Tibial artery (tissue), 4 donors: ENCODE measurements around the gene MTFP1.

Experiments used
- DNase-seq, 2 donors: peaks; one replicate each; pipeline ENCODE4 v3.0.0-alpha.2; 2019
- H3K27ac ChIP-seq, 2 donors: fragments of 200-600 bp; sonication (generic) in 1 of 2; 1 replicate in 1 of 2; 2 replicates in 1 of 2; pipeline ENCODE4 v1.5.1; 2018 to 2019; ENCODE audit warnings: mild to moderate bottlenecking in 1 of 2
- H3K27me3 ChIP-seq, 2 donors: fragments of 200-600 bp; sonication (generic) in 1 of 2; one replicate each; pipeline versions ENCODE4 v1.5.1 to v1.6.0; 2016 to 2019
- H3K36me3 ChIP-seq, 3 donors: fragments of 200-600 bp; sonication (generic) in 2 of 3; one replicate each; pipeline ENCODE4 v1.5.1; 2016 to 2019; ENCODE audit warnings: mild to moderate bottlenecking in 2 of 3
- H3K4me1 ChIP-seq, 4 donors: fragments of 200-600 bp; sonication (generic) in 2 of 4; 1 replicate in 3 of 4; 2 replicates in 1 of 4; pipeline ENCODE4 v1.5.1; 2016 to 2019
- H3K4me3 ChIP-seq, 2 donors: fragments of 200-600 bp; sonication (generic) in 1 of 2; 1 replicate in 1 of 2; 2 replicates in 1 of 2; pipeline ENCODE4 v1.5.1; 2018 to 2019; ENCODE audit warnings: mild to moderate bottlenecking in 2 of 2
- H3K9me3 ChIP-seq, 3 donors: fragments of 200-600 bp; sonication (generic) in 1 of 3; one replicate each; pipeline ENCODE4 v1.5.1; 2016 to 2019
- CTCF ChIP-seq, 2 experiments: fragments of 200-600 bp in 1 of 2; fragments of 450-650 bp in 1 of 2; IDR thresholded peaks; one replicate each; pipeline ENCODE4 v1.5.1; 2017 to 2019; ENCODE audit warnings: antibody characterized with exemption in 2 of 2, mild to moderate bottlenecking in 1 of 2, moderate library complexity in 1 of 2
- intact Hi-C: fragments of 100-400 bp; cut with DNase I; formaldehyde crosslinking; loops from one replicate; pipeline ENCODE4 v1.15.0; 2023; ENCODE audit warnings: low total_unique reads

The MTFP1 gene

DNA sequence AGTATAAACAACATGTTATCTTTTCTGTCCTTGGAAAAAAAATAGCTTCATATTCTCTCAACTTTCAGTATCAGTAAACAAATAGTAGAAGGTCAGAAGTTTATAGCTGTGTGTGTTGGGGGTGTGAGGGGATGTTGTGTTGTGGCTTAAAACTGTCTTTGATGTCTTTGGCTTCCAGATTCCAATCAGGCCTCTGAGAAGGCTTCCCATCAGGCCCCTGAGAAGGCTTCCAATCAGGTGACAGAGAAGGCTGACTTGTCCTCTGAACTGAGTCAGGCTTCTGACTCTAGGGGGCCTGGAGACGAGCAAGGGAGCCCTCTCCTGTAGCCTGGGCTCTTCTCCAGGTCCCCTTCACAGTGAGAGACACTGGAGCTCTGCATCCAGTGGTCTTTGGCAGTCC, 9.3 kb downstream of the MTFP1 start:
- Histone ChIP-seq H3K9me3 (no peaks in the 10 kb centered on the region), H3K36me3 (no peaks in the 10 kb centered on the region), H3K4me3 (no peak overlapping the region), H3K4me1 (no peaks in the 10 kb centered on the region), H3K27me3 (peaks cover 0 to 7% of the 10 kb centered on the region in 2 donors), H3K27ac (no peak overlapping the region)
- TF ChIP-seq CTCF (IDR thresholded peaks at IDR 0.05): no peak
- intact Hi-C loops: no loop called here
- no peak for DNase-seq

- intact Hi-C loops: no loop called here
- no peak overlapping the region for H3K4me3 ChIP-seq
- no peaks in the 10 kb centered on the region for H3K4me1 ChIP-seq
- H3K36me3 ChIP-seq: no peaks in the 10 kb centered on the region
- no peak for DNase-seq
- no peak for TF ChIP-seq CTCF (IDR thresholded peaks at IDR 0.05)
- H3K27ac ChIP-seq: no peak overlapping the region
- H3K9me3 ChIP-seq: no peaks in the 10 kb centered on the region
- peaks cover 0 to 15% of the 10 kb centered on the region in 2 donors for H3K27me3 ChIP-seq
These were observed 10.1 kb downstream of the MTFP1 start for GRCh38 chr22:30435674-30436126.

- Histone ChIP-seq H3K27ac (no peak overlapping the region), H3K4me1 (no peaks in the 10 kb centered on the region), H3K9me3 (no peaks in the 10 kb centered on the region), H3K4me3 (no peak overlapping the region), H3K27me3 (peaks cover 0 to 16% of the 10 kb centered on the region in 2 donors), H3K36me3 (no peaks in the 10 kb centered on the region)
- intact Hi-C loops: no loop called here
- no peak for DNase-seq
- no peak for TF ChIP-seq CTCF (IDR thresholded peaks at IDR 0.05)
These were observed 10.6 kb downstream of the MTFP1 start for GRCh38 chr22:30436196-30436595.

- H3K4me3 ChIP-seq: no peak overlapping the region
- H3K27ac ChIP-seq: no peak overlapping the region
- peaks cover 0 to 30% of the 10 kb centered on the region in 2 donors for H3K27me3 ChIP-seq
- TF ChIP-seq CTCF (IDR thresholded peaks at IDR 0.05): no peak
- no peak for DNase-seq
- H3K36me3 ChIP-seq: no peaks in the 10 kb centered on the region
- H3K9me3 ChIP-seq: no peaks in the 10 kb centered on the region
- intact Hi-C loops: no loop called here
- no peaks in the 10 kb centered on the region for H3K4me1 ChIP-seq
These were observed 13.0 kb downstream of the MTFP1 start for GRCh38 chr22:30438559-30438958.

- Histone ChIP-seq H3K27ac (no peak overlapping the region), H3K9me3 (no peaks in the 10 kb centered on the region), H3K4me1 (no peaks in the 10 kb centered on the region), H3K36me3 (no peaks in the 10 kb centered on the region), H3K4me3 (no peak overlapping the region), H3K27me3 (peaks cover 0 to 36% of the 10 kb centered on the region in 2 donors)
- no peak for TF ChIP-seq CTCF (IDR thresholded peaks at IDR 0.05)
- no peak for DNase-seq
- intact Hi-C loops: no loop called here
These were observed 13.7 kb downstream of the MTFP1 start for GRCh38 chr22:30439226-30439625.

GRCh38 chr22:30439836-30440235, 14.3 kb downstream of the MTFP1 start:
- Histone ChIP-seq H3K9me3 (no peaks in the 10 kb centered on the region), H3K36me3 (no peaks in the 10 kb centered on the region), H3K4me1 (no peaks in the 10 kb centered on the region), H3K4me3 (no peak overlapping the region), H3K27me3 (peaks cover 0 to 39% of the 10 kb centered on the region in 2 donors), H3K27ac (no peak overlapping the region)
- DNase-seq: no peak
- TF ChIP-seq CTCF (IDR thresholded peaks at IDR 0.05): no peak
- intact Hi-C loops: no loop called here
